HG03432 (cell line): ENCODE data around the gene RELL2.
A peak's percentile ranks its signal among the peaks of the same experiment; 100 is the strongest.

ENCODE experiments used
- ATAC-seq: cut with Tn5 transposase; IDR thresholded peaks from one replicate; pipeline ENCODE4 v1.9.1; 2021; ENCODE audit warnings: mild to moderate bottlenecking, moderate library complexity; ENCODE audit not compliant: unreplicated experiment

The RELL2 gene

DNA sequence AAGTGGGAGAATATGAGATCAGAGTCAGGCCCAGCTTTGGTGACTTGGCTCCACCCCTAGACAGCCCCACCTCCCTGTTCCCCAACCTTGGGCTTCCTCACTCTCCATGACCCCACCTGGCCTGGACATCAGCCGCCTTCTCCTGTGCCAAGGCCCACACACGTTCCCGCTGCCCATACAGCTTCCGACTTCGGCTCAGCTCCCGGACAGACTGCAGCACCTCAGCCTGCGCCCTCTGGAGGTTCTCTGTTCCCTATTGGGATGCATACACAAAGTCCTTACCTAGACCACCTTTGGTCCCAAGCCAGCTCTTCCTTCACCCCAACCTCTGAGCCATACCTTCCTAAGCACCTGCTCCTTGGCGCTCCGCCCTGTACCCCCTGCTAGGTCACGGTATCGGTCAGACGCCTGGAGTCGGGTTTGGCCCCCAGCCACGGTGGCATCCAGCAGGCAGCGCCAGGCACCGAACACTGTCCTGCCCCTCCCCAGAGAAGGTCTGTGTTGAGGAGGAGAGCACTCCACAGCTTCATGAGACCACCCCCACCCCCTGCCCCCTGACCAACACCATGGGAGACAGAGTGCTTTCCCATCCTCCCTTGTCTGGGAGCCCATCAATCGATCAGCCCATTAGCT, 12.4 kb downstream of the RELL2 start:
- no peak for ATAC-seq

DNA sequence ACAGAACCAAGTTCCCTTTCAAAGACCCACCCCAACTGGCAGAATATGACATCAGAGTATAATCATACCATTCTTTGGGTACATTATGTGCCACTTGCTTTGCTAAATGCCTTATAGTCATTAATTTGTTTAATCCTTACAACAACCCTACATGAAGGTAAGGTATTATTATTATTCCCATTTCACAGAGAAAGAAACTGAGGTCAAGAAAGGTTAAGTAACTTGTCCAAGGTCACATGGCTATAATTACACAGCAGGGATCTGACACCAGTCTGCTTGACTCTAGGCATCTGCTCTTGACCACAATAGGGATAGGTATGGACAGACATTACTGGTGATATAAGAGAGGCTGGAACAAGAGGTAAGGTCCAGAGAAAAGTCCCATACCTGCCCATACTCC, 13.2 kb downstream of the RELL2 start:
- no peak for ATAC-seq

DNA sequence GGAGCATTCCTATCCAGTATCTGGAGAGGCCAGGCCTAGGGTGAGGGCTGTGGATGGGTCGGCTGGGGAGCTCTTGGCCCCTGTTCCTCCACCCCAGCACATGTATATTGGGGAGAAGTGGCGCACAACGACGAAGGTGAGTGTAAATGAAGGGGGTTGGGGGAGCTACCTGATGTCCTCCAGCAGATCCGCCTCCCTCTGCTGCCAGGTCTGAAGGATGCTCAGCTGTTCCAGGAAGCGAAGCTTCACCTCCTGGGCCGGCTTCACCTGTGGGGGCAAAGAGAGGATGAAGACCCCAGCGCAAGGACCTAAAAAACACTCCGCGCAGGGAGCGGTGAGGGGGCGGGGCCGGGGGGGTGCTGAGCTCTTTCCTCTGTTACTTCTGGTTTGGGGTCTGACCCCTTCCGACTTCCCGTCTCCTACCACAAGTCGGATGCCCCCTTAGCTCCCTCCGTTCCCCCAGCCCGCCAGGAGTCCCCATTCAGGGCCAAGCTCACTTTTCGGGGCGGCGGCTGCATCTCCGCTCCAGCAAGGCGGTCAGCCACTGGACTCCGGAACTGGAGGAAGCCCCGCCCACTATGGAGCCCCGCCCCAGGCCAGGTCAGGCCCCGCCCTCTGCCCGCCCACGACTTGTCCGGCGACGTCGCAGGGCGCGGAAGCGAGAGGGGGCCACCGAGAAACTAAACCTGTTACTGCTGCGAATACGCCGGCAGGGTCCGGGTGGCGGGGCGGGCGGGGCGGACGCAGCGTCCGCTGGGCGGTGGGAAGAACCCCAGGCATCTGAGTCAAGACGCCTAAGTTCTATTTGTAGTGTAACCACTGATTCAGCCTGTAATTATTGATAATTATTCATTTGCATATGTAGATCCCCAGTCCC, 14.3 kb downstream of the RELL2 start, which contains the start of gene FCHSD1:
FCHSD1 (minus strand) TSS at position 568 of the 877 bp plus-strand sequence; CDS start at position 518, 50 bp downstream.
- ATAC-seq = peak; percentile 97

DNA sequence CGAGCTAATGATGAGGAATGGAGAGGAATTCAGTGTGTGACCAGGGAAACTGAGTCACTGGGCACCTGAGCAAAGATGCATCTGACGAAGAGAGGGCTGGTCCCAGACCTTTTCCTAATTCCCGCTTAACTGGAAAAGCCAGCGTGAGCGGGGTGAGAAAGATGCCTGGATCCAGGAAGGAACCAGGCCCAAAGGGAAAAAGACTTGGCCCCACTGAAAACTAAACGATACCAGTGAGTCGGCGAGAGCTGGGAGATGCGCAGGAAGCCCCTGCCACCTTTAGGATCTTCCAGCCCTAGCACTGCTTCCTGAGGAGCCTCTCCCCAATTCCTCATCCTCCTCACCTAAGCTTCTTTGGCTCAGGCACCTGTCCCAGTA, 14.9 kb downstream of the RELL2 start:
- no peak for ATAC-seq

DNA sequence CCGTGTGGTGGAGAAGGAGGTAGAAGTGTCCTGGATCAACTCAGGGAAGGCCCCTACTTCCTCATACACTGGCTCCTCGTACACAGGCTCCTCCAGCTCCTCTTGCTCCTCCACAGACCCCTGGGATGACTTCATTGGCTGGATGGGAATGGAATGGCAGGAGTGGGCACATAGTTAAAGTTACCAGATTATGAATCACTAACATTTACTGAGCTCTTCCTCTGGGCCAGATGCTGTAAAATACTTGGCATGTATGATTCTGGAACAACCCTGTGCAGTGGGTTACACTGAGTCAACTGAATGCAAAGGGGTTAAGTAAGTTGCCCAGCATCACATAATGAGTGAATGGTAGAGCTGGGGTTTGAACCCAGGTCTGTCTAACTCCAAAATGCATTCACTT, 17.5 kb downstream of the RELL2 start:
- ATAC-seq = no peak

DNA sequence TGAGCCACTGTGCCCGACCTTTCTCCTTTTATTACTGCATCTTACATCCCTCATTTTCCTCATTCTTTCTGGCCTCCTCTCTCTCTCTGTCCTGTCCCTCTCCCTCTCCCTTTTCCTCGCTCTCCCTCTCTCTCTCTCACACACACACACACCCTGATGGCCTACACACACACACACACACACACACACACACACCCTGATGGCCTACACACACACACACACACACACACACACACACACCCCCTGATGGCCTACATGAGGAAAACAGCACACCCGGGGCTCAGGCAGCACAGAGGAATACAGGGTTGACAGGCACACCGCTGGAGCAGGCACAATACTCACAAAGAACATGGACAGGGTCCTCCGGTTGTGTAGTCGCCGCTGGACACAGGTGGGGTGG, 18.2 kb downstream of the RELL2 start:
- no peak for ATAC-seq

DNA sequence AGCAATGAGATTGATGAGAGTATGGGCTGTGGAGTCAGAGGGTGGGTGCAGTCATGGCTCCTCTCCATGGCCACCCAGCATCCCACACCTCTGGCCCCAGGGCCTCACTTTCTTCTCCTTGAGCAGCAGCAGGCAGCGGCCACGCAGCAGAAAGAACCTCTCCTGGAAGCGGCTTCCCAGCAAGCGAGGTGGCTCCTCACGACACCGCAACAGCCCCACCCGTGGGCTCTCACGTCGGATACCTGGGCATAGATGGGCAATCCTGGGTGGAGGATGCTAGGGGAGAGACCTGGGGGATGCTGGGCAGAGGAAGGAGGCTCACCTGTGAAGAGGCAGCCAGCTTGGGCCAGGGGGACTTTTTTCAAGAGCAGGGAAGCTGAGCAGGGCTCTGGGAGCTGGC, 19.6 kb downstream of the RELL2 start:
- no peak for ATAC-seq

DNA sequence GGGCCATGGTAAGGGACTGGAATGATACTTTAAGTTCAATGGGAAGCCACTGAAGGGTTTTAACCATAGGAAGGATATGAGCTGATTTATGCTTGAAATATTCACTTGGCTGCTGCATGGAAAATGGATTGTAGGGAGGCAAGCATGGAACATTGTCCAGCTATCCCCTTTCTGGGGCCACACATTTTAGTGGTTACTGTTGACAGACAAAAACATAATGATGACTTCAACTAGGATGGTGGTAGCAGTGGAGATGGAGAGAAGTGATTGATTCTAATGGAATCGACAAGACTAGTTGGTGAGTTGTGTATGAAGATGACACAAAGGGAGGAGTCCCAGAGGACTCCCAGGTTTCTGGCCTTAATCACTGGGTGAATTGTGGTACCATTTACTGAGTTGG, 20.6 kb downstream of the RELL2 start:
- no peak for ATAC-seq

DNA sequence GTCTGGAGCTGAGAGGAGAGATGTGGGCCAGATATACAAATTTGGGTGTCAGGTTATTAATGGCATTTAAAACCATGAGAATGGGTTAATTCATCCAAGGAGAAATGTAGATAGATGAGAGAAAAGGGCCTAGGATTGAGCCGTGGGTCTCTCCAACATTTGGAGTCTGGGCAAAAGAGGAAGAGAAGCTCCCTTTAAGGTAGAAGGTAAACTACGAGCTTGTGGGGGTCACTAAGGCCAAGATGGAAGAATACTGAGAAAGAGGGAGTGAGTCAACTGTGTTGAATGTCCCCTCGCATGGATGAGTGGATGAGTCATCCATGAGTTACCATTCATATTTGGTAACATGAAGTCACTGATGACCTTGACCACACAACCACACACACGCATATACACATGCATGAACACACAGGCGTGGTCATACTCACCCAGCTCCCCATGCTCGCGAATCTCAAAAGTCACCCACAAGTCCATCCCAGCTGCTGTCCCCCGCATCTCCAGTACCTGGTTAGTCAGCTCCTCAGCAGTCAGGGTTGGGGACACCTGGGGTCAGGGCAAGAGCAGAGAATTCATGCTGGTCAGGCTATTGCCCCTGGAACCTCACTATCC, 21.2 kb downstream of the RELL2 start:
- ATAC-seq = peak; percentile 78

DNA sequence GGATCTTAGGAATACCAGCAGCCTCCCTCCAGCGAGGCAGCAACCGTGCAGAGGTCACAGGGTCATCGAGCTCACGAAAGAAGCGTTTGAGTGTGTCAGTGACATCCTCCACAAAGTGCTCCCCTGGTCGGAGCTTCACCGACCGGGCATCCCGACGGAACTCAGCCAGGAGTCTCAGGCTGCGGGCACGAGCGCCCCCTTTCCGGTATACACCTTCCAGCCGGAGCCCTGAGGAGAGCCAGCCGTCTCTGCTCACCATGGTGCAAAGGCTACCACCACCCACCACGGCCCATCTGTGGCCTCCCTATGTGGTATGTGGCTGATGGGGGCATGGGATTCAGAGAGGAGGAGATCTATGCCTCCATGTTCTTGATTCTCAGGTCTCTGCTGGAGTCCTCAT, 25.2 kb downstream of the RELL2 start:
- ATAC-seq = no peak

DNA sequence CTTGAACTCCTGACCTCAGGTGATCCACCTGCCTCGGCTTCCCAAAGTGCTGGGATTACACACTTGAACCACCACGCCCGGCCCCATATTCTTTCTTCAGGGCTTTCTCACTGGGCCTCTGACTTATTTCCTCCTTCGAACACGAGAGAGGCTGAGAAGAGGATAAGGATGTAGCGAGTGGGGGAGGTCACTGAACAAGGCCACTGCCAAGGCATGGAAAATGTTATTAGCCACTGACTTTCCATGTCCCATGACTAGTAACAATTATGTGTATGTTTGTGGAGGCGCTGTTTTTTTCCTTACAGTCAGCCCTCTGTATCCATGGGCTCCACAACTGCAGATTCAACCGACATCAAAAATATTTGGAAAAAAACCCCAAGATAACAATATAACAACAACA, 26.7 kb downstream of the RELL2 start:
- no peak for ATAC-seq

DNA sequence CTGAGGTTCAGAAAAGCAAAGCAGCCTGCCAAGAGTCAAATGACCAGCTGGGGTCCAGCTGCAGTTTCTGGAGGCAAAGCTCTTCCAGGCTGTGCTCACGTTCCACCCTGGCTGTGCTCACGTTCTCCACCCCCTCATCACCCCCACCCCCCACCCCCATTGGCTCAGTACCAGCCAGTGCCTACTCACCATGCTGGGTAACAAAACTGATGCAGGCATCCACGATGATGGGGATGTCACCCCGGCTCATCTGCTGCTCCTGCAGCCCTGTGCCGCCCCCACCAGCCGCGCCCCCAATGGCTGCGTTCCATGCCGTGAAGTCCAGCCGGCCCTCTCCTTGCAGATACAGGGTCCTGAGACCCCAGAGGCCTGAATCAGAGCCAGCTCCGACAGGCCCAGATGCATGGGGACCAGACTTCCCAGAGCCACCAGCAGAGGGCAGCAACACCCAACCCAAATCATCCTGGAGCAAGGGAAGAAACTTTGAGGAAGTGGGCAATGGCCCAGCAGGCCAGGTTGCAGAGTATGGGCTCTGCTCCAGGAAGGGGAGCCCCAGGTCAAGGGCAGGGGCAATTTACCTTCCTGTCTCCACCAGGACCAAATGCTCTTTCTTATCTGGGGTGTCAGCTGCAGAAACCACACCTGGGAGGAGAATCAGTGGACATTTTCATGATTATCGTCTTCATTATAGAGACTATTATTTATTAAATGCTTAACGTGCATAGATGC, 28.1 kb downstream of the RELL2 start:
- peak; percentile 96 for ATAC-seq

DNA sequence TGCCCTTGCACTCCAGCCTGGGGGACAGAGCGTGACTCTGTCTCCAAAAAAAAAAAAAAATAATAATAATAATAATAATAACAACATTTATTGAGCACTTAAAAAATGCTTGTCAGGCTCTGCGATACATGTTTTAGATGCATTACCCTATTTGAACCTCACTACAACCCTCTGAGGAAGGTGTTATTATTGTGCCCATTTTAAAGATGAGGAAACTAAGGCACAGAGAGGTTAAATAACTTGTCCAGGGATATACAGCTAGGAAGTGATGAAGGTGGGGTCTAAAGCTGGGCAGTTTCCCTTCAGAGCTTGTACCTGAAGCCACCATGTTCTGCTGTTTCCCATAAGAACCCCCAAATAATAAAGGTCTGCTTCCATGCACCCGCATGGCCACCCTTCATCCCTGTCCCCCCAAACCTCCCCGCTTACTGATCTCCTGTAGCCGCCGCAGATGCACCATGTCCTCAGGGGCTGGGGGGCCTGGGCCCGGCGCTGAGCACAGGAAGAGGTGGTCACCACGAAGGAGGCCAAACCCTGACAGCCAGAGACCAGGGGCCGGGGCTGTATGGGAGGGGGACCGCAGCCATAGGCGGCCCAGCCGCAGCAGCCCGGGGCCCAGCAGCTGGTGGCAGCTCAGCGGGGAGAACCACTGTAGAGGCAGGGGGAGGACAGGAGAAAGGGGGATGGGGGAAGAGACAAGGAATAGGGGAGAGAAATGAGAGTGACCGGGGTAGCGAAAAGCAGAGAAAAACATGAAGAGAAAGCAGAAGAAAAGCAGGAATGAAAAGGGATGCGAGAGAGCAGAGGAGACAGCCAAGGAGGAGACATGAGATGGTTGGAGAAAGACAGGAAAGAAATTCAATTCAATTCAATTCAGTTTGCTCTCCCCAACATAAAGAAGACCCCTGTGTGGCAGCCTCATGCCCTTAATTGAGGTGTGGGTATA, 29.5 kb downstream of the RELL2 start:
- no peak for ATAC-seq

DNA sequence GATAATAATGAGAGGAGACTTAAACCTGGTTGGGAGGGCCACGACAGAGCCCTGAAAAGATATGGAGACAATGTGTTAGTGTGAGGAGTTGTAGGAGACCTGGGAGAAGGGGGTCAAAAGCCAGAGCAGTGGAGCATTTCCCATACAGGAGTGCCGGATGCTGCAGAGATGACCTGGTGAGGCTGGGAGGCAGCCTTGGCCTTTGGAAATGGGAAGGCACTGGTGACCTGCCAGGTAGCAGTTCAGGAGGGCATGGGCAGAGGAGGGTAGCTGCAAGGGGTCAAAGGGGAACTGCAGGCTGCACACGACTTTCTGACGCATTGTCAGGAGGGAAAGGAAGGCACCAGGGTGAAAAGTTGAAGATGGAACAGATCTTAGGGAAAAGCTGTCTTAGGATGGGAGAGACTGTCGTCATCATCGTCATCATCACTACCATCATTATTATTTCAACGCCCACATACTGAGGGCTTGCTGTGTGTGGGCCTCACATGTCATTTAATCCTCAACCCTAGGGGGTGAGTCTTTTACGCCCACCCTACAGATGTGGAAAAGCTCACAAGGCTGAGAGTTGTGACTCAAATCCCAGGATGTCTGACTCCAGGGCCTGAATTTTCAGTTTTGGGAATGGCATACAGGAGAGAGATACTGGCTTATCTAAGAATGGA, 31.9 kb downstream of the RELL2 start:
- no peak for ATAC-seq

DNA sequence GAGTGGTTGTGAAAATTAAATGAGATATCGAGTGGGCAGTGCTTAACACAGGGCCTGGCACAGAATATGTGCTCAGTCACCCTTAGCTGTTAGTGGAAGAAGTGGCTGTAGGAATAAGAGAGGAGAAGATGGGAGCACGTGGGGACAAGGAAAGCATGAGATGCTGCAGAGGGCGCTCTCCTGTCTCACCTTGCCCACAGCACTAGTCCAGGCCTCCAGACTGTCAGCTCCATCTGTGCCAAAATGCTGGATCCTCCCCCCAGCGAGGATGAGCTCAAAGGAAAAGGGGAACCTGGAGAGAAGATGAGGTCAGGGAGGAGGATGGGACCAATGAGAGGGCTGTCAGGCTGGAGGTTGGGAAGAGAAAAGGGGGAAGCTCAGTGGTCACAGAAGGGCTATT, 32.7 kb downstream of the RELL2 start:
- ATAC-seq = no peak

DNA sequence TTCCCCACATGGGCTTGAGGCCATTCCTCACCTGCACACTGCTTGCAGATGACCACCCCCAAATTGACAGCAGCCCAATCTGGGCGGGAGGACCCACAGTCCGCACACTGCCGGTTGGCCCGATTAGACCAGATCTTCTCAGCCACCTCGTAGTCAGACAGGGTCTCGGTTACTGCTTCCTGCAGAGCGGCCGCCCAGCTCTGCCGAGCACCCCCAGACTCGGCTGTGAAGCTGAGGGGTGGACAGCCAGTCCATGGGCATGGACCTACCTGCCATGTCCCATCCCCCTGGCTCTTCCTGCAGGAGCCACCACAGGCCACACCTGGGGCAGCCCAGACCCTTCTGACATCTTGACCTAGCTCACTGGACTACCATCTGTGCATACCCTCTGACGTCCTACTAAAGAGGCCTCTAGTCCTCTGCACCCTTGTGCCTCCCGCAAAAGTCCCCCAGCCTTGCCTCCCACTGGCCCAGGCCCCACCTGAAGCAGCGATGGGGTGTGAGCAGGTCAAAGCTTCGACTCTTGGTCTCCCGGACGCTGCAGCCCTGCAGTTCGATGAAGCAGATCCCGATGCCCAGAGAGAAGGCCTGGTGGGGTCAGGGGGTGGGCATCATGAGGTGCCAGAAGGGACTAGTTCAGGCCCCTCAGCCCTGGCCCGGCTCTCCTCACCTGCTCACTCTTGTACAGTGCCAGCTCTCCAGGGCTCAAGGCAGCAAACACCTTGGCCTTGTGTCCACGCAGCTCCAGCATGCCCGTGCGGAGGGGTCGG, 35.5 kb downstream of the RELL2 start:
- ATAC-seq = no peak

DNA sequence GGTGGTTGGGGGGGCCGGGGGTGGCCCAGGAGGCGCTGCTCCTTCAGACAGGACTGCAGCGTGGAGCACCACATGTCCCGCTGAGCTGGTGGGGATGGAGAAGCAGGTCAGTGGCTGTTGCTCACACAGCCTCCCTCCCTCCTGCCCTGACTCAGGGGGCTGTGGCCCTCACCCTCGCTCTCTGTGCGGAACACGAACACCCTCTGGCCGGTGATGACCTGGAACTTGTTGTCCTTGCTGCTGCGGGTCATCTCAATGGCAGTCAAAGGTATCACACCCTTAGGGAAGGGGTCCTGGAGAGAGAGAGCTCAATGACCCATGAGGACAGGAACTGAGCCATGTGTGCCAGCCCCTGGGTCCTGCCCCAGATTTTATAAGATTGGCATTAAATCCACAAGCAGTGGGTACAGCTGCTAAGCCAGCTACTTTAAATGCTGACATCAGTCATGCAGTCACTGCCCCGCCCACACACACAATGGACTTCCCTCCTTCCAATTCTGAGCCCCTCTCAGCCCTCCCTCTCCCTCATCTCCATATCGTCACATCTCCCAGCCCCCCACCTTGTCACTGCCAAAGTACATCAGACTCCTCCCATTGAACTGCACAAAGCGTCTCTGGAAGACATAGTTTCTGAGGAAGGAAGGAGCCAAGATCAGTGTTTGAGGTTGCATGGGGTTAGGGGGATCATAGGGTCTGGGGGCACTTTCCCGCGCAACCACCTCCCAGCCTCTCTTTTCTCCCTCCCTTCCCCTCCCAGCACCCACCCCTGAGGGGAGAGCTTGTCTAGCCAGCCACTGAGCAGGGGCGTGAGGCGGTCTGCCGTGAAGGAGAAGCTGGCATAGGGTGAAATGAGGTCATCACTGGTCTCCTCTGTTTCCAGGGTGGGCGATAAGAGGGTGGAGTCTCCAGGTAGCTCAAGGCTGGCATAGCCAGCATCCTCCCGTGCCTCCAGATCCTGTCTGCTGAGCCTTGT, 36.3 kb downstream of the RELL2 start:
- no peak for ATAC-seq

DNA sequence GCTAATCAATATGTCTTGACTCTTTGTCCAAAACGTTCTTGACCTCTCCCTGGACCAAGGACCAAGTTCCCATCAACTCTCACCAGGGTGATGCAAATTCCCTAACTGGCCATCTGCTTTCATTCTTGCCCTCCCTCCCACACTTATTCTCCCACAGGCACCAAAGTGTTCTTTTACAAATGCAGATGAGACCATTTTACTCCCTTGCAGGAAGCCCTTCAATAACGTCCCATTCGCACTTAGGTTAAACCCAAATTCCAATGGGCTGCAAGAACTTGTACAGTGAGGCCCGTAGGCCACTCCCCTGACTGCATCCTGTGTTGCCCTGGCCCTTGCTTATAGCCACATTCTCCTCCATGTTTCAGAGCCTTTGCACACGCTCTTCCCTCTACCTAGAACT, 38.0 kb downstream of the RELL2 start:
- no peak for ATAC-seq
